RWPE2 (cell line): Measurements from ENCODE around the gene AMBP.

Source experiments
- ATAC-seq: fragments of 200-7000 bp; cut with Tn5 transposase; 3 replicates; pipeline ENCODE4 v1.9.1; 2021; ENCODE audit warnings: low read depth
- DNase-seq: peaks from one replicate; pipeline ENCODE4 v3.0.0-alpha.2; 2020; ENCODE audit warnings: low spot score
- H3K27ac ChIP-seq: fragments of 450-650 bp; 2 replicates; pipeline ENCODE4 v1.5.1; 2017; ENCODE audit warnings: mild to moderate bottlenecking; ENCODE audit not compliant: poor library complexity, severe bottlenecking
- H3K27me3 ChIP-seq: fragments of 250-450 bp; sonication (Bioruptor Pico); 2 replicates; pipeline ENCODE4 v1.5.1; 2021; ENCODE audit warnings: mild to moderate bottlenecking, moderate library complexity; ENCODE audit not compliant: insufficient read depth, poor library complexity, severe bottlenecking
- H3K36me3 ChIP-seq: fragments of 250-450 bp; sonication (Bioruptor Pico); 2 replicates; pipeline ENCODE4 v1.5.1; 2020; ENCODE audit warnings: low read depth, mild to moderate bottlenecking, moderate library complexity
- H3K4me1 ChIP-seq: fragments of 250-450 bp; sonication (Bioruptor Pico); 2 replicates; pipeline ENCODE4 v1.5.1; 2021; ENCODE audit warnings: mild to moderate bottlenecking, moderate library complexity; ENCODE audit not compliant: insufficient read depth, poor library complexity, severe bottlenecking
- H3K4me3 ChIP-seq: fragments of 250-450 bp; sonication (Bioruptor Pico); 2 replicates; pipeline ENCODE4 v1.5.1; 2021; ENCODE audit warnings: mild to moderate bottlenecking, moderate library complexity; ENCODE audit not compliant: severe bottlenecking
- H3K9me3 ChIP-seq: fragments of 250-450 bp; sonication (Bioruptor Pico); 2 replicates; pipeline ENCODE4 v1.5.1; 2021; ENCODE audit warnings: mild to moderate bottlenecking, moderate library complexity; ENCODE audit not compliant: severe bottlenecking
- CTCF ChIP-seq: fragments of 450-650 bp; IDR thresholded peaks from one replicate; pipeline ENCODE4 v1.5.1; 2017; ENCODE audit warnings: mild to moderate bottlenecking, moderate library complexity; ENCODE audit not compliant: poor library complexity, severe bottlenecking

The AMBP gene

GRCh38 chr9:114069476-114070187, 8.5 kb downstream of the AMBP start:
- no peak for TF ChIP-seq CTCF
- ATAC-seq = no peak

GRCh38 chr9:114065304-114065703, 12.8 kb downstream of the AMBP start:
- no peaks in the 10 kb centered on the region for H3K36me3 ChIP-seq
- TF ChIP-seq CTCF = no peak
- no peaks in the 10 kb centered on the region for H3K4me1 ChIP-seq
- ATAC-seq = no peak
- H3K4me3 ChIP-seq = no peak overlapping the region
- H3K27ac ChIP-seq = no peak overlapping the region
- no peak for DNase-seq
- no peaks in the 10 kb centered on the region for H3K9me3 ChIP-seq
- no peaks in the 10 kb centered on the region for H3K27me3 ChIP-seq

More at GRCh38 chr9:114069476-114070187, 8.5 kb downstream of the AMBP start:
- H3K4me3 ChIP-seq = no peak overlapping the region
- no peaks in the 10 kb centered on the region for H3K4me1 ChIP-seq
- H3K9me3 ChIP-seq = no peaks in the 10 kb centered on the region
- peak; percentile 27 for DNase-seq
- no peaks in the 10 kb centered on the region for H3K27me3 ChIP-seq
- H3K36me3 ChIP-seq = no peaks in the 10 kb centered on the region
- H3K27ac ChIP-seq = no peak overlapping the region

GRCh38 chr9:114061830-114062474, 16.1 kb downstream of the AMBP start:
- Histone ChIP-seq H3K4me3 (no peak overlapping the region), H3K4me1 (no peaks in the 10 kb centered on the region), H3K27ac (no peak overlapping the region), H3K27me3 (no peaks in the 10 kb centered on the region), H3K36me3 (no peaks in the 10 kb centered on the region), H3K9me3 (no peaks in the 10 kb centered on the region)
- no peak for TF ChIP-seq CTCF
- ATAC-seq = no peak; the same call in 2 of the 3 replicates
- no peak for DNase-seq

GRCh38 chr9:114061292-114061691, 16.8 kb downstream of the AMBP start:
- no peak overlapping the region for H3K4me3 ChIP-seq
- no peaks in the 10 kb centered on the region for H3K9me3 ChIP-seq
- no peak for DNase-seq
- no peak for ATAC-seq
- no peaks in the 10 kb centered on the region for H3K4me1 ChIP-seq
- H3K36me3 ChIP-seq = no peaks in the 10 kb centered on the region
- H3K27ac ChIP-seq = no peak overlapping the region
- no peak for TF ChIP-seq CTCF
- H3K27me3 ChIP-seq = no peaks in the 10 kb centered on the region

GRCh38 chr9:114060711-114061110, 17.4 kb downstream of the AMBP start:
- no peak for DNase-seq
- Histone ChIP-seq H3K9me3 (no peaks in the 10 kb centered on the region), H3K27ac (no peak overlapping the region), H3K4me3 (no peak overlapping the region), H3K27me3 (no peaks in the 10 kb centered on the region), H3K4me1 (no peaks in the 10 kb centered on the region), H3K36me3 (no peaks in the 10 kb centered on the region)
- no peak for TF ChIP-seq CTCF
- ATAC-seq = no peak
